ENCODE results near the gene TUBA4B.
"Not testable (repeated sequence)": the region's sequence is repeated elsewhere in the genome, so short reads cannot be mapped to it uniquely, and the experiment has no call there.

TUBA4B gene

DNA sequence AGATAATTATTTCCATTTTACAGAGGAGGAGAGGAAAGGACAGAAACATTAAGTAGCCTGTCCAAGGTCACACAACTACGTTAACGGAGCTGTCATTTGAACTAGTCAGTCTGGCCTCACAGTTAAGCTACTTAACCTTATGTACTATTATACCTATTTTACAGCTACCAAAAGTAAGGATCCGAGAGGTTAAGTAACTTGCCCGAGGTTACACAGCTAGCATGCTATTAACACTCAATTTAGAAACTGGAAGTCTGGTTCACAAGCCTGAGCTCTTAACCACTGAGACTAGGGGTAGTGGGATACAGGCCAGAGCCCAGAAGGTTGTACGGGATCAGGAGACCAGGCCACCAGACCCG lies 8.3 kb upstream of the TUBA4B start:
- DNase-seq = no peak
- intact Hi-C loops (cut with DNase I) = loop anchor here (2.0 kb wide), 1 partner anchor 18 kb away; no protein-coding TSS in a partner anchor

DNA sequence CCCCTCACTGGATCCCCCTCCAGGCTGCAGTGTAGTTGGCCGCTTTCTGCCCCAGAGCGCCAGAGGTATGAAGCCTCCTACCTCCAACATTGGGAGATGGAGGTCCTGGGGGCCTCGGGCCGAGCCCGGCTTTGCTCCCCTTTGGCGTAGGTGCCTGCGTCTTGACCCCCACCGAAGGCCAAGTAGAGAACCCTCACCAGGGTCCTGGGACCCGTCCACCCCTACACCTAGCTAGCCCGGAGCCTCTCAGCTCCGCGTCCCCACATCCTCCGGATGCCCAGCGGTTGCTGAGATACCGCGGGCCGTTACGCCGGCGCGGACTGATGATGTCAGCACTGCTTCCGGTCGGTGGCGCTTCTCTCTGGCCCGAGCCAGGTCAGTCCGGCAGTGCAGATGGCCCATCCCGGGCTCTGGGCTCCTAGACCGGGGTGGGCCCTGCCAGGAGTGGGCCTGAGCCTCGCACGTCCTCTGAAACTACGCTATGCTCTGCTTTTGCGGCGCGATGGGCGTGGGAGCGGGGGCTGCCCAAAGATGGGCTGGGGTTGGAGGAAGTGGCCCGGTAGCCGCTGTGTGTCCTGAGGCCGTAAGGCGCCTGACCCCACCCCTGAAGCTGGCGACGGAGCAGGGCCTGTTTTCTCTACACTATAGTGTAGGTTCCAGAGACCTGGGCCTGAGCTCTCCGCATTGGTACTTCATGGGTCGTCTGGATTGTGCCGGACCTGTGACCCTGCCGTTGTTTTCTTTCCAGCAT lies 7.7 kb upstream of the TUBA4B start, which contains the start of the genes GLB1L and STK16:
Gene GLB1L (minus strand): TSS at position 297 of the 751 bp plus-strand sequence. CDS start 1,871 bp downstream, outside the sequence.
Gene STK16 (plus strand): TSS at position 332 of the 751 bp plus-strand sequence. CDS start 521 bp downstream, outside the sequence.
- peak; percentile 82 to 98 (median 94) for DNase-seq

DNA sequence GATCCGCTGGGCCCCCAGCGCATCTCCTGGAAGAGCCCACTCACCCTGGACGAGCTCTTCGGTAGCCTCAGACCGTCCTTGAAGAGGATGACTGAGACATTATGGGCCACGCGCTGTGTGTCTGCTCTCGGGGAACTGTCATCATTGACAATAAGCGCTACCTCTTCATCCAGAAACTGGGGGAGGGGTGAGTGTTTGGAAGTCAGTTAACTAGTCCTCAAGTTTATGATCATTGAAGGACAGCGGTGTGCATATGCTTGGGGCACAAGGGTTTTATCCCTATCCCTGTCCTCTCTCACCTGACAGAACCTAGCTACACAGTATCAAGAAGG lies 7.2 kb upstream of the TUBA4B start:
- peak in 2 of 42 donors; percentile 14 to 23 for DNase-seq
- intact Hi-C loops (cut with DNase I) = loop anchor here (2.0 kb wide), 1 partner anchor 19 kb away; no protein-coding TSS in a partner anchor

More for the DNA sequence above, 7.7 kb upstream of the TUBA4B start, which contains the start of the genes GLB1L and STK16:
- intact Hi-C loops (cut with DNase I) = loop anchor here (2.0 kb wide), 1 partner anchor 19 kb away; no protein-coding TSS in a partner anchor

DNA sequence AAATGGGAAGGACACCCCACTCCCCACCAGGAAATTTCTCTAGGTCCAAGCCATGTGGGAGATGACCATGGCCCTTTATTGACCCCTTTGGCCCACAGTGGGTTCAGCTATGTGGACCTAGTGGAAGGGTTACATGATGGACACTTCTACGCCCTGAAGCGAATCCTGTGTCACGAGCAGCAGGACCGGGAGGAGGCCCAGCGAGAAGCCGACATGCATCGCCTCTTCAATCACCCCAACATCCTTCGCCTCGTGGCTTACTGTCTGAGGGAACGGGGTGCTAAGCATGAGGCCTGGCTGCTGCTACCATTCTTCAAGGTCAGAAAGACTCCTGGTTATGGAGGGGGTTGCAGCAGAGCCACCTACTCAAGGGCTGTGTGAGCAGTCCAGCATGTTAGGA lies 6.5 kb upstream of the TUBA4B start:
- intact Hi-C loops (cut with DNase I) = no loop called here
- DNase-seq = no peak

DNA sequence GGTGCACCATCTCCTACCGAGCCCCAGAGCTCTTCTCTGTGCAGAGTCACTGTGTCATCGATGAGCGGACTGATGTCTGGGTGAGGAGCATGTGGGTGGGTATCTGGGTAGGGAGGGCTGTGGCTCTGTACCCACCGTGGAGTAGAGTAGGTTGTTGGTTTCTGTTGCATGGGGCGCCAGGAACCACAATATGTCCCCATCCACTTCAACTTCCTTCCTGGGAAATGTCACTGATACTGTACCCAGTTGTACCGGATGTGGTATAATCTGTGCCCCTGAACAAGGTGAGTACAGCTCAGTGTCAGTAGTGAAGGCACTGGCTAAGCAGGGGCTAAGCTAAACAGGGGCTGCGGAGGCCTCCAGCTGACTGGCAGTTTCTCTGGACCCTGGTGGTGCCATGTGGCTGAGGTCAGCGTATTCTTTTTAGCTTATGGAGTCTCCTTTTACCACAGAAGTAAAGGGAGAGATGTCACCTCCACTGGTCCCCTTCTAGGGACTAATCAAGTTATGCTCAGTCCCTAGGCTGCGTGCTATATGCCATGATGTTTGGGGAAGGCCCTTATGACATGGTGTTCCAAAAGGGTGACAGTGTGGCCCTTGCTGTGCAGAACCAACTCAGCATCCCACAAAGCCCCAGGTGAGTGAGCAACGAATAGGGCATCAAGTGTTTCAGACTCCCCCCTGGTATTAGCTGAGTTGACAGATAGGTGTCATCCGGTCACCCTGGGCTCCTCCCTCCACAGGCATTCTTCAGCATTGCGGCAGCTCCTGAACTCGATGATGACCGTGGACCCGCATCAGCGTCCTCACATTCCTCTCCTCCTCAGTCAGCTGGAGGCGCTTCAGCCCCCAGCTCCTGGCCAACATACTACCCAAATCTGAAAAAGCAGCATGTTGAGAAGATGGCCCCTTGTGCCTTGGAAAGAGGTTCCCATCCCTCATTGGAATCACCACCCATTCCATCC lies 5.1 kb upstream of the TUBA4B start:
- intact Hi-C loops (cut with DNase I) = no loop called here
- DNase-seq = no peak

DNA sequence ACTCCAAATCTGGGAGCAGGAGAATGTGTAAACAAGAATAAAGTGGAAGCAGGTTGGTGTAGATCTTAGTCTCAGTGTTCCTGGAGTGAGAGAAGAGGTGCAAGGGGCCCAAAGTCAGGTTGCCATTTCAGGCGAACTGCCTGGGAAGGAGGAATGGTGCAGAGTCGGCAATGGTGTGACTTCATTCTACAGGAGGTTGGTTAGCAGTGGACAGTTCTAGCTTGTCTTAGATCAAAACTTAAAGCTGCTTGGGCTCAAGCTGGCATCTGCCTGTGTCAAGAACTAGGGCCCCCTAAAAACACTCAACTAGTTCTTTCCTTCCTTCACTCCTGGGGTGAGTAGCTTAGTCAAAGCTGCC lies 4.2 kb upstream of the TUBA4B start:
- intact Hi-C loops (cut with DNase I) = no loop called here
- no peak for DNase-seq

DNA sequence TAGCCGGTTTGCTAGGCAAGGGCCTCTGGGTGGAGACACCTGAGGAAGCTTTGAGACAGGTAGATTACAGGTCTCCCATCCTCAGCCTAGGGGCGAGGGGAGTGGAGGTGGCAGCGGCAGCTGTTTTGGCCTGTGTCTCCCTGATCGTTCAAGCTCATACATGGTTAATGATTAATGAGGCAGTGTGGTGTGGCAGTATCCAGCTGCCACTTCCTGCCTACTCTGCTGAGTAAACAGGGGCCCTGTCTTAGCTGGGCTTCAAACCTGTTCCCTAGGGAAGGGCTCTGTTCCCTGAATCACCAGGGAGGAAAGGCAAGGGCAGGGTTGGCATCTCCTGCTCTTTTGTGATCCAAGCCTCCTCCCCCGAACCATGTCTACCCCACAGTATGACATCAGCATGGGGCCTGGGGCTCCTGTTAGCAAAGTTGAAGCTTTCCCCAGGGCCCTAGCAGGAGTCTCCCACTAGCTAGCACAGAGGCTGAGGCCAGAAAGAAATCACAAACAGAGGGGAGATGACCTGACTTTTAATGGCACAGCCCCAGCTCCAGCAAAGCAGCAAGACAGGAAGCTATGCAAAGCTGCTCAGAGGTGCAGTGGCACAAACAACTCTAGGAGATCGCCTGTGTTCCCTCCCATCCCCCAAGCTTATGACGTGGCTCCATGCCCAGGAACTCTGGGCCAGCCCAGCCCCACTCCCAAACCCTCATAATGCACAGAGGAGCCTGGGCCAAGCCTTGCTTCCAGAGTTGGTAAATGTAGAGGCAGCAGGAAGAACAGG lies 3.7 kb upstream of the TUBA4B start:
- DNase-seq = peak in 38 of 42 donors; percentile 26 to 79 (median 58)
- intact Hi-C loops (cut with DNase I) = no loop called here

DNA sequence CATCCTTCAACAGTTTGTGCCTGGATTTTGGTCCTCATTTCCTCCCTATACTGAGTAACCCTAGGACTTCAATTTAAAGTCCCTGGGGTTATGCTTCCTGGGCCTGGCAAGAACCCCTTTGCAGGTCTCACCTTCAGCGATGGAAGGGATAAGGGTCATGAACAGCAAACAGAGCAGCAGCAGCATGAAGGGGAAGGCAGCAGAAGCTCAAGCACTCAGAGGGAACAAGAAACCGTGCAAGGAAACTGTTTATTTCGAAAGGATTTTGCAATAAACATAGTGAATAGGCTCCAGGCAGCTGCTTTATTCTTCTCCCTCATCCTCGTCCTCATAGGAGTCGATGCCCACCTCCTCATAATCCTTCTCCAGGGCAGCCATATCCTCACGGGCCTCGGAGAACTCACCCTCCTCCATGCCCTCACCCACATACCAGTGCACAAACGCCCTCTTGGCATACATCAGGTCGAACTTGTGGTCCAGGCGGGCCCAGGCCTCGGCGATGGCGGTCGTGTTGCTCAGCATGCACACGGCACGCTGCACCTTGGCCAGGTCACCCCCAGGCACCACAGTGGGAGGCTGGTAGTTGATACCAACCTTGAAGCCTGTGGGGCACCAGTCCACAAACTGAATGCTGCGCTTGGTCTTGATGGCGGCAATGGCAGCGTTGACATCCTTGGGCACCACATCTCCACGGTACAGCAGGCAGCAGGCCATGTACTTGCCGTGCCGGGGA lies 2.8 kb upstream of the TUBA4B start:
- DNase-seq = no peak
- intact Hi-C loops (cut with DNase I) = no loop called here

DNA sequence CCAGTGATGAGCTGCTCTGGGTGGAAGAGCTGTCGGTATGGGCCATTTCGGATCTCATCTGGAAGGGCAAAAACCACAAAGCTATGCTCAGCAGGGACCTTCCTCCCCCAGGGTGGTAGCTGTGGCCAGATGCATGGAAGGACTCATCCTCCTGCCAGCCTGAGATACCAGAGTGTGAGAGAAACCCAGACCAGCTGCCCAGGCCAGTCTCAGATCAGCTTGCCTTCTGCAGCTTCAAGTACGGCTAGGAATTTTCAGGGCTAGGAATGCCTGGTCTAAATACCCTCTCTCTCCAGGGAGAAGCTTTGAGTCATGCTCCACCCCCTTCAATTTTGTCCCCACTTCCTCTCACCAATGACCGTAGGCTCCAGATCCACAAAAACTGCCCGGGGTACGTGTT lies 1.4 kb upstream of the TUBA4B start:
- intact Hi-C loops (cut with DNase I) = no loop called here
- DNase-seq = no peak

DNA sequence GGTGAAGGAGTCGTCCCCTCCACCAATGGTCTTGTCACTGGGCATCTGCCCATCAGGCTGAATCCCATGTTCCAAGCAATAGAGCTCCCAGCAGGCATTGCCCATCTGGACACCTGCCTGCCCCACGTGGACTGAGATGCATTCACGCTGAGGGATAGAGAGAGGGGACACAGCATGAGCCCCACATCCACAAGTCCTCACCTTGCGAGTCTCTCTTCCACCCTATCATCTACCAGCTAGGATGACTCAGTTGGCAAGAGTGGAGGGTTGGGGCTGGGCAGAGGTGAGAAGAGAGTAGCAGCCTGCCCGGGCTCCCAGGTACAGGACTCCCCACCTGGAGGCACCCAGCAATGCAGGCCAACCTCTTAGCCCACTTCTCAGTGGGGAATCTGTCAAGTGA lies 959 bp upstream of the TUBA4B start:
- peak in 2 of 42 donors; percentile 19 to 22 for DNase-seq
- intact Hi-C loops (cut with DNase I) = no loop called here

DNA sequence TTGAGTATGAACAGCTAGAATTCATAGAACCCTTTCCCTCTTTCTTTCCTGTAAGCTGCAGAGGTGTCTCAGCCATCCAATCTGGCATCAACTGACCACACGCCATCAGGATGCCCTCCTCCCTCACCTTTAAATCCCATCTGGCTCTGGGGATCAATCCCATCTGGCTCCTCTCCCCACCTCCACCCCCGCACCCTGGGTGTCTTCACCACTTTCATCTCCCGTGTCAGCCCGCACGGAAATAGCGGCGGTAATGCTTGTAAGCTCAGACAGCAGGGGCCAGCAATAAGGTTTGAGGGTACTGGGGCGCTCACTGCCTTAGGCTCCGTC lies 508 bp upstream of the TUBA4B start:
- DNase-seq = peak in 31 of 42 donors; percentile 19 to 80 (median 48)
- intact Hi-C loops (cut with DNase I) = no loop called here

DNA sequence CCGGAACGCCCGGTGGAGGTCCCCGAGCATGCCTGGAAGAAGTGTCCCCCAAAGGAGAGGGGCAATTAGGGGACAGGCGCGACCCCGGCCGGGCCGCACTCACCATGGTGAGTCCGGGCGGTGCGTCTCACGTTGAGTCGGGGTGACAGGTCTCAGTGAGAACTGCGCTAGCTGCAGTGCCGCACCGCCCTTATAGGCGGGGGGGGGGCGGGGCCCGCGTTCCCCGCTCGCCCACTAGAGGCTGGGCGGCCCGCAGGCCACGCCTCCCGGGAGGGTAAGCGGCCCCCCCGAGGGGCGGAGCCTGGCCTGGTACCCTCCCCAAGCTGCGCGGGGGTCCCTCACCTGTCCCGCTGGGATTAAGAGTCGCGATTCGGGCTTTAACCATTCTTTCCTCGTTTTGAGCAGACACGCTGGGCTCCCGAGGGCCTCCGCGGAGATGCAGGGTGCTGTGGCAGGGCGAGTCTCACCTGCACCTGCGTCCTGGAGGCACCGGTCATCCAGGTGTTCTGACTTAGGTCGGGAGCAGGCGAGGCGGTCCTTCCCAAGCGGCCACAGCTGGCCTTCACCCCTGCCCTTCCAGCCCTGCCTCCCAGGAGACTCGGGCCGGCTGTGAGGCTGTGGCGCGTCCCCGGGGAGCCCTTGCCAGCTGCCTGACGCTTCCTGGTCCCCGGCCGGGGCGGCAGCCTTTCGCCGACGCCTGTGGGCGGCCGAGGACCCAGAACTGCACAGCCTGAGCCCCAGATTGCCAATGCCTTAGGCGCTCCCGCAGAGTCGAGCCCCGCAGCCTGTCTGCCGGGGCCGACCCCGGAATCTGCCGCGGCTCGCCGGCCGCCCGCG lies 928 bp downstream of the TUBA4B start, which contains the start of gene TUBA4A:
Gene TUBA4A (minus strand): TSS at position 166 of the 837 bp plus-strand sequence. CDS start 60 bp downstream, at position 106.
- DNase-seq = peak; percentile 70 to 94 (median 87)
- intact Hi-C loops (cut with DNase I) = no loop called here

DNA sequence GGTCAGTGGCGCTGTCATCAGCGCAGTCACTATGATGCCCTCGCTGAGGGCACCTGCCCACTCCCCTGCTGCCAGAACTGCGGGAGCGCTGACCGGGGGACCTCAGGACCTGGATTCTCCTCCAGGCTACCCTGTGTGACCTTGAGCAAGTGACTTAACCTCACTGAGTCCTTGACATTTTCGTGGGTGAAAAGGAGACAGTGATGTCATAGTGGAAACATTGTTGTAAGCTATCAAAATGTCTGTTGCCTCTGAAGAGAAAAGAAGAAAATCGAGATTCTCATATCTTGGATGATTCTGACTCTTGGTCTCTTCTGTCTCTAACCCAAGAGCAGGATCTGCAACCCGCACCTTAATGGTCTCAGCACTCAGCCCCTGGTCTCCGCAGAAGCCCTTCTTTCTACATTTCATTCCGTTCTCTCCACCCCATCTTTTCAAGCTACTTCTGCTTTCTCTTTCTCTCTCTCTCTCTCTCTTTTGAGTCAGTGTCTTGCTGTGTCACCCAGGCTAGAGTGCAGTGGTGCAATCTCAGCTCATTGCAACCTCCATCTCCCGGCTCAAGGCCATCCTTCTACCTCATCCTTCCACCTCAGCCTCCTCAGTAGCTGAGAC lies 1.7 kb downstream of the TUBA4B start:
- no peak for DNase-seq
- intact Hi-C loops (cut with DNase I) = no loop called here

DNA sequence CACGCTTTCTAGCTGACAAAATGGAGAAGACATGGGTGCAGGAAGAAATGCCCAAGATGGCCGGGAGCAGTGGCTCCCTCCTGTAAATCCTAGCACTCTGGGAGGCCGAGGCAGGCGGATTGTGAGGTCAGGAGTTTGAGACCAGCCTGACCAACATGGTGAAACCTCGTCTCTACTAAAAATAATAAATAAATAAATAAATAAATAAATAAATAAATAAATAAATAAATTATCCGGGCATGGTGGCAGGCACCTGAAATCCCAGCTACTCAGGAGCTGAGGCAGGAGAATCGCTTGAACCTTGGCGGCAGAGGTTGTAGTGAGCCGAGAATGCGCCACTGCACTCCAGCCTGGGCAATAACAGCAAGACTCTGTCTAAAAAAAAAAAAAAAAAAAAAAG lies 5.9 kb downstream of the TUBA4B start:
- DNase-seq; intact Hi-C loops (cut with DNase I): not testable (repeated sequence)

DNA sequence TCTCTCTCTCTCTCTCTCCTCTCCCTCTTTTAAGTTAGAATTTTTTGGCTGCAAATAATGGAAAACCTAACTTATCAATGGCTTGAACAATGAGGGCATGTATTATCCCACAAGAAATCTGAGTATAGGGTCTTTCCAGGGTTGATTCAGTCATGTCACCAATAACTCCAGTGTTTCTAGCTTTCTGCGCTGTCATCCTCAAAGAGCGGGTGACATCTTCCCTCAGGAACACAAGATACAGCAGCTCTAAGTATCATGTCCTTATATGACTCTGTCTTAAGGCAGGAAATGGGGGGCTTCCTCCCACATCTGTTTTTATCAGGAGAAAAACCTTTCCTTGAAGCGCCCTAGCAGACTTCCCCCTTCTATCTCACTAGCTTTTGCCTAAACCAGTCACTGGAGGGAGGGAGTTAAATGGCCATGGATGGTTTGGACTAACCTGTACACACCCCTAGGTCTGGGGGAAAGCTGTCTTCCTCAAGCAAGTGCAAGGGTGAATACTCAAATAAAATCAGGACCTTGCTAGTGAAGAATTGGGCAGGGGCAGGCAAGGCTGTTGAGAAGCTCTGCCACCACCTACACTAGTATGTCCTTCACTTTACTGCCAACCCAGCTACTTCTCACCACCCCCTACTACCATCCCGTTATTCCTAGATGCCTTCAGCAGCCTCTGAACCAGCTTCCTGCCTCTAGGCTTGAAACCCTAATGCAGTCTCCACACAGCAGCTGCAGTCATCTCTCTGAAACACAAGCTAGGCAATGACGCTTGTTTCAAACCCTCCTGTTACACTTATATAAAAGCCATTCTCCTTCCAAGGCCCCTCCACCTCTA lies 8.2 kb downstream of the TUBA4B start:
- intact Hi-C loops (cut with DNase I) = no loop called here
- no peak for DNase-seq

DNA sequence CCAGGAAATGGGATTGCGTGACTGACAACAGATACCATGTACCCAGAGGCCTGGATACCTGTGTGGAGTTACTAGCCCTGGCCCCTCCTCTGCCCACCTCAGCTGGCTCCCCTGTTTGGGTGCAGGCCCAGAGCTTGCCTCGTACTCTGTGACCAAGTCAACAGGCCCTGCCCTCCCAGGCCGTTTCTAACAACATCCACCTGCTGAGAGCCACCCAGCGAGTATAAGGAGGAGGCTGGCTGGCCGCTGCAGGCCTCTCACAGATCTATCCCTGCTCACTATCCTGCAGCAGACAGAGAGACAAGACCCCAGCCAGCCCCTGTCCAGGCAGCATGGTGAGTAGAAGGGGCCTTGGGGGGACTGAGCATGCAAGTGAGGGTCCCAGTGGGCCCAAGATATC lies 13.2 kb downstream of the TUBA4B start:
- DNase-seq = no peak
- intact Hi-C loops (cut with DNase I) = no loop called here

Data from head of caudate nucleus (tissue), 42 donors.